Epithelial cell of esophagus (primary cell): ENCODE measurements around the gene ZNF346.

Experiments used
- DNase-seq: peaks from one replicate; pipeline ENCODE4 v3.0.0; 2010; ENCODE audit warnings: low read depth
- H3K4me3 ChIP-seq: 2 replicates; pipeline ENCODE4 v1.5.1; 2011; ENCODE audit warnings: mild to moderate bottlenecking, low read length, control low read depth
- CTCF ChIP-seq: IDR thresholded peaks from 2 replicates; pipeline ENCODE4 v1.5.1; 2011; ENCODE audit warnings: low read depth, mild to moderate bottlenecking, low read length, control low read depth, inconsistent platforms; ENCODE audit not compliant: insufficient read depth; ENCODE audit errors: missing control alignments

The ZNF346 gene

GRCh38 chr5:177128551-177128981 is 106.1 kb downstream of the ZNF346 start:
- no peak for TF ChIP-seq CTCF
- H3K4me3 ChIP-seq, result no peak overlapping the region
- DNase-seq, result peak; percentile 13

- TF ChIP-seq CTCF, result no peak
- DNase-seq, result peak; percentile 52
Measured at GRCh38 chr5:177130211-177131018, 107.9 kb downstream of the ZNF346 start.

More at GRCh38 chr5:177130211-177131018, 107.9 kb downstream of the ZNF346 start:
- H3K4me3 ChIP-seq, result no peak overlapping the region
